GM04504 (cell line): ENCODE results near the gene STARD3.
A peak's percentile ranks its signal among the peaks of the same experiment; 100 is the strongest.
"Not testable (repeated sequence)": the region's sequence is repeated elsewhere in the genome, so short reads cannot be mapped to it uniquely, and the experiment has no call there.

Experiments used
- DNase-seq: peaks from one replicate; pipeline ENCODE4 v3.0.0-alpha.2; 2012; ENCODE audit warnings: low read depth

Gene STARD3

GRCh38 chr17:39636927-39637736, at the start of gene STARD3:
Gene STARD3, plus strand, starts transcription at chr17:39637144. Its CDS starts 16,388 bp downstream, at chr17:39653532.
- DNase-seq, result peak; percentile 59

- not testable (repeated sequence) for DNase-seq
These were observed 46.8 kb upstream of the STARD3 start for GRCh38 chr17:39590180-39590579.

GRCh38 chr17:39591958-39592954, 44.7 kb upstream of the STARD3 start:
- DNase-seq, result no peak

- no peak for DNase-seq
These were observed 43.6 kb upstream of the STARD3 start for GRCh38 chr17:39593371-39593770.

- no peak for DNase-seq
These were observed 41.6 kb upstream of the STARD3 start for GRCh38 chr17:39595294-39595693.

GRCh38 chr17:39595928-39596510, 40.9 kb upstream of the STARD3 start:
- no peak for DNase-seq

- no peak for DNase-seq
These were observed 40.2 kb upstream of the STARD3 start for GRCh38 chr17:39596543-39597267.

GRCh38 chr17:39597372-39598046, 39.4 kb upstream of the STARD3 start:
- no peak for DNase-seq

GRCh38 chr17:39598047-39598481, 38.9 kb upstream of the STARD3 start:
- DNase-seq, result no peak

- DNase-seq, result no peak
These were observed 38.3 kb upstream of the STARD3 start for GRCh38 chr17:39598630-39599003.

- DNase-seq, result no peak
These were observed 37.8 kb upstream of the STARD3 start for GRCh38 chr17:39599004-39599664.

GRCh38 chr17:39599665-39600231, 37.2 kb upstream of the STARD3 start:
- DNase-seq, result no peak

- no peak for DNase-seq
These were observed 36.5 kb upstream of the STARD3 start for GRCh38 chr17:39600288-39600996.

- DNase-seq, result no peak
These were observed 35.8 kb upstream of the STARD3 start for GRCh38 chr17:39600997-39601597.

- no peak for DNase-seq
These were observed 35.0 kb upstream of the STARD3 start for GRCh38 chr17:39601758-39602532.

- no peak for DNase-seq
These were observed 34.2 kb upstream of the STARD3 start for GRCh38 chr17:39602533-39603303.

GRCh38 chr17:39603304-39604016, 33.5 kb upstream of the STARD3 start:
- DNase-seq, result no peak
